IMR-90 (cell line): ENCODE data around the gene OSBPL2.

ENCODE experiments used
- BHLHE40 ChIP-seq: fragments of 150-350 bp; IDR thresholded peaks from 2 replicates; pipeline ENCODE4 v1.6.1; 2016; ENCODE audit warnings: mild to moderate bottlenecking, low read depth, low read length
- CTCF ChIP-seq: conservative IDR thresholded peaks from 2 replicates; pipeline ENCODE4 v1.5.1; 2012; ENCODE audit warnings: mild to moderate bottlenecking, low read depth, low read length, improper control_type of control experiment
- POLR2A ChIP-seq: IDR thresholded peaks from 2 replicates; pipeline ENCODE4 v1.6.1; 2012; ENCODE audit warnings: mild to moderate bottlenecking, low read depth, low read length
- RAD21 ChIP-seq: IDR thresholded peaks from 2 replicates; pipeline ENCODE4 v1.6.1; 2012; ENCODE audit warnings: low read length, improper control_type of control experiment
- RCOR1 ChIP-seq: IDR thresholded peaks from 2 replicates; pipeline ENCODE4 v1.6.1; 2012; ENCODE audit warnings: mild to moderate bottlenecking, low read length, improper control_type of control experiment; ENCODE audit not compliant: insufficient replicate concordance
- RFX5 ChIP-seq: IDR thresholded peaks from 2 replicates; pipeline ENCODE4 v1.8.0; 2012; ENCODE audit warnings: low read depth, mild to moderate bottlenecking, low read length, moderate library complexity

GRCh38 chr20:62322492-62323041, 84.2 kb downstream of the OSBPL2 start:
- TF ChIP-seq CTCF (no peak), RCOR1 (no peak), POLR2A (no peak), RAD21 (no peak), RFX5 (no peak), BHLHE40 (no peak)
